Osteocyte (in vitro differentiated cells): Measurements from ENCODE around the gene PLVAP. TPM values are rescaled to one million over a fixed set of nuclear protein-coding genes. Genes with fewer than 3 reads are reported as not detected.

Source experiments
- DNase-seq: peaks from one replicate; pipeline ENCODE4 v3.0.0; 2021; ENCODE audit warnings: mixed read lengths; ENCODE audit not compliant: unreplicated experiment; ENCODE audit errors: extremely low spot score
- H3K27ac Mint-ChIP-seq: one replicate; pipeline ENCODE4 v1.8.0; 2021; ENCODE audit warnings: mild to moderate bottlenecking, mixed read lengths; ENCODE audit not compliant: unreplicated experiment
- H3K27me3 Mint-ChIP-seq: one replicate; pipeline ENCODE4 v1.8.0; 2021; ENCODE audit warnings: mixed read lengths; ENCODE audit not compliant: unreplicated experiment
- H3K36me3 Mint-ChIP-seq: one replicate; pipeline ENCODE4 v1.8.0; 2021; ENCODE audit warnings: mixed read lengths; ENCODE audit not compliant: unreplicated experiment
- H3K4me1 Mint-ChIP-seq: one replicate; pipeline ENCODE4 v1.8.0; 2021; ENCODE audit warnings: mixed read lengths; ENCODE audit not compliant: unreplicated experiment
- H3K4me3 Mint-ChIP-seq: one replicate; pipeline ENCODE4 v1.8.0; 2021; ENCODE audit warnings: mild to moderate bottlenecking, moderate library complexity, mixed read lengths; ENCODE audit not compliant: unreplicated experiment
- H3K9me3 Mint-ChIP-seq: one replicate; pipeline ENCODE4 v1.8.0; 2021; ENCODE audit warnings: mixed read lengths; ENCODE audit not compliant: unreplicated experiment
- CTCF ChIP-seq: fragments of 200-600 bp; sonication (generic); IDR thresholded peaks from 2 replicates; pipeline ENCODE4 v1.5.0; 2021; ENCODE audit warnings: antibody characterized with exemption, mild to moderate bottlenecking, moderate library complexity
- total RNA-seq: library from RNA; stranded (reverse); gene quantifications from 2 replicates; pipeline ENCODE4 v1.2.1, GENCODE V29; 2021

Gene PLVAP
- total RNA-seq, 1 donor from 2014 or later: not detected

- H3K4me3 Mint-ChIP-seq: no peak overlapping the region
- no peaks in the 10 kb centered on the region for H3K27me3 Mint-ChIP-seq
- TF ChIP-seq CTCF: peak; percentile 98
- peak overlapping the region; percentile 91 for H3K27ac Mint-ChIP-seq
- DNase-seq: peak; percentile 93
- peaks cover 1% of the 10 kb centered on the region for H3K36me3 Mint-ChIP-seq
- peaks cover 40% of the 10 kb centered on the region for H3K4me1 Mint-ChIP-seq
- no peaks in the 10 kb centered on the region for H3K9me3 Mint-ChIP-seq
Observed at GRCh38 chr19:17346109-17346671, 31.0 kb downstream of the PLVAP start.

GRCh38 chr19:17341845-17342244, 35.3 kb downstream of the PLVAP start:
- no peak overlapping the region for H3K4me3 Mint-ChIP-seq
- no peak for DNase-seq
- TF ChIP-seq CTCF: no peak
- peaks cover 1% of the 10 kb centered on the region for H3K36me3 Mint-ChIP-seq
- H3K27me3 Mint-ChIP-seq: no peaks in the 10 kb centered on the region
- H3K4me1 Mint-ChIP-seq: peaks cover 16% of the 10 kb centered on the region
- no peaks in the 10 kb centered on the region for H3K9me3 Mint-ChIP-seq
- no peak overlapping the region for H3K27ac Mint-ChIP-seq

GRCh38 chr19:17341386-17341785, 35.8 kb downstream of the PLVAP start:
- no peak overlapping the region for H3K27ac Mint-ChIP-seq
- H3K27me3 Mint-ChIP-seq: no peaks in the 10 kb centered on the region
- peaks cover 1% of the 10 kb centered on the region for H3K36me3 Mint-ChIP-seq
- H3K9me3 Mint-ChIP-seq: no peaks in the 10 kb centered on the region
- peaks cover 11% of the 10 kb centered on the region for H3K4me1 Mint-ChIP-seq
- no peak for TF ChIP-seq CTCF
- DNase-seq: no peak
- no peak overlapping the region for H3K4me3 Mint-ChIP-seq

GRCh38 chr19:17340871-17341357, 36.2 kb downstream of the PLVAP start:
- DNase-seq: no peak
- Mint-ChIP-seq H3K27ac (no peak overlapping the region), H3K4me1 (peaks cover 8% of the 10 kb centered on the region), H3K36me3 (peaks cover 1% of the 10 kb centered on the region), H3K27me3 (no peaks in the 10 kb centered on the region), H3K4me3 (no peak overlapping the region), H3K9me3 (no peaks in the 10 kb centered on the region)
- TF ChIP-seq CTCF: no peak

- no peak for TF ChIP-seq CTCF
- peaks cover 11% of the 10 kb centered on the region for H3K4me1 Mint-ChIP-seq
Observed at GRCh38 chr19:17340302-17340870, 36.8 kb downstream of the PLVAP start.

More at GRCh38 chr19:17340302-17340870, 36.8 kb downstream of the PLVAP start:
- Mint-ChIP-seq H3K36me3 (peaks cover 1% of the 10 kb centered on the region), H3K4me3 (no peak overlapping the region), H3K27me3 (no peaks in the 10 kb centered on the region), H3K9me3 (no peaks in the 10 kb centered on the region), H3K27ac (no peak overlapping the region)
- no peak for DNase-seq
